Measurements from ENCODE around the gene RASA3. TPM values are rescaled to one million over a fixed set of nuclear protein-coding genes. Genes with fewer than 3 reads are reported as not detected.

Gene RASA3
- total RNA-seq, 4 donors from 2014 or later: 29.5 to 38.1 (median 34.6) TPM

DNA sequence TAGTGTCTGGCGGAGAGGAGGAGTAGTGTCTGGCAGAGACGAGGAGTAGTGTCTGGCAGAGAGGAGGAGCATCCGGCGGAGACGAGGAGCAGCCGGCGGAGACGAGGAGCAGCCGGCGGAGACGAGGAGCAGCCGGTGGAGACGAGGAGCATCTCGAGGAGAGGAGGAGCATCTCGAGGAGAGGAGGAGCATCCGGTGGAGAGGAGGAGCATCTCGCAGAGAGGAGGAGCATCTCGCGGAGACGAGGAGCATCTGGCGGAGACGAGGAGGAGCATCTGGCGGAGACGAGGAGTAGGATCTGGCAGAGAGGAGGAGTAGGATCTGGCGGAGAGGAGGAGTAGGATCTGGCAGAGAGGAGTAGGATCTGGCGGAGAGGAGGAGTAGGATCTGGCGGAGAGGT is 176.7 kb downstream of the RASA3 start:
- H3K36me3 ChIP-seq: peaks cover 0 to 9% (median 3%) of the 10 kb centered on the region in 4 donors
- intact Hi-C loops (cut with DNase I): no loop called here
- H3K27ac ChIP-seq (replicated peaks in 1 of 4): no peak overlapping the region
- no peaks in the 10 kb centered on the region for H3K9me3 ChIP-seq
- no peaks in the 10 kb centered on the region for H3K27me3 ChIP-seq
- 87% methylated on average over 27 of the region's 27 CpGs for WGBS
- H3K4me1 ChIP-seq: peaks cover 10 to 11% (median 11%) of the 10 kb centered on the region in 4 donors
- DNase-seq (ENCODE audit: extremely low spot score): no peak
- H3K4me3 ChIP-seq: no peak overlapping the region
- TF ChIP-seq EP300 (IDR thresholded peaks at IDR 0.05): no peak
- TF ChIP-seq POLR2A (IDR thresholded peaks at IDR 0.05; ENCODE audit: low read depth): no peak
- TF ChIP-seq, protein P1, sequence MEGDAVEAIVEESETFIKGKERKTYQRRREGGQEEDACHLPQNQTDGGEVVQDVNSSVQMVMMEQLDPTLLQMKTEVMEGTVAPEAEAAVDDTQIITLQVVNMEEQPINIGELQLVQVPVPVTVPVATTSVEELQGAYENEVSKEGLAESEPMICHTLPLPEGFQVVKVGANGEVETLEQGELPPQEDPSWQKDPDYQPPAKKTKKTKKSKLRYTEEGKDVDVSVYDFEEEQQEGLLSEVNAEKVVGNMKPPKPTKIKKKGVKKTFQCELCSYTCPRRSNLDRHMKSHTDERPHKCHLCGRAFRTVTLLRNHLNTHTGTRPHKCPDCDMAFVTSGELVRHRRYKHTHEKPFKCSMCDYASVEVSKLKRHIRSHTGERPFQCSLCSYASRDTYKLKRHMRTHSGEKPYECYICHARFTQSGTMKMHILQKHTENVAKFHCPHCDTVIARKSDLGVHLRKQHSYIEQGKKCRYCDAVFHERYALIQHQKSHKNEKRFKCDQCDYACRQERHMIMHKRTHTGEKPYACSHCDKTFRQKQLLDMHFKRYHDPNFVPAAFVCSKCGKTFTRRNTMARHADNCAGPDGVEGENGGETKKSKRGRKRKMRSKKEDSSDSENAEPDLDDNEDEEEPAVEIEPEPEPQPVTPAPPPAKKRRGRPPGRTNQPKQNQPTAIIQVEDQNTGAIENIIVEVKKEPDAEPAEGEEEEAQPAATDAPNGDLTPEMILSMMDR (IDR thresholded peaks at IDR 0.05): no peak
- no peak for TF ChIP-seq POLR2AphosphoS5 (IDR thresholded peaks at IDR 0.05)

DNA sequence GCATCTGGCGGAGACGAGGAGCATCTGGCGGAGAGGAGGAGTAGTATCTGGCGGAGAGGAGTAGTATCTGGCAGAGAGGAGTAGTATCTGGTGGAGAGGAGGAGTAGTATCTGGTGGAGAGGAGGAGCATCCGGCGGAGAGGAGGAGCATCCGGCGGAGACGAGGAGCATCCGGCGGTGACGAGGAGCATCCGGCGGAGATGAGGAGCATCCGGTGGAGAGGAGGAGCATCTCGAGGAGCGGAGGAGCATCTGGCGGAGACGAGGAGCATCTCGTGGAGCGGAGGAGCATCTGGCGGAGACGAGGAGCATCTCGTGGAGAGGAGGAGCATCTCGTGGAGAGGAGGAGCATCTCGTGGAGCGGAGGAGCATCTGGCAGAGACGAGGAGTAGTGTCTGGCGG is 177.2 kb downstream of the RASA3 start:
- no peak for TF ChIP-seq EP300 (IDR thresholded peaks at IDR 0.05)
- TF ChIP-seq, protein P1 (IDR thresholded peaks at IDR 0.05): no peak
- Histone ChIP-seq H3K4me1 (peaks cover 10 to 14% (median 13%) of the 10 kb centered on the region in 4 donors), H3K36me3 (peaks cover 0 to 9% (median 3%) of the 10 kb centered on the region in 4 donors), H3K27ac (replicated peaks in 1 of 4) (no peak overlapping the region), H3K27me3 (no peaks in the 10 kb centered on the region), H3K4me3 (no peak overlapping the region), H3K9me3 (no peaks in the 10 kb centered on the region)
- no peak for DNase-seq (ENCODE audit: extremely low spot score)
- 93% methylated on average over 29 of the region's 29 CpGs for WGBS
- intact Hi-C loops (cut with DNase I): no loop called here

DNA sequence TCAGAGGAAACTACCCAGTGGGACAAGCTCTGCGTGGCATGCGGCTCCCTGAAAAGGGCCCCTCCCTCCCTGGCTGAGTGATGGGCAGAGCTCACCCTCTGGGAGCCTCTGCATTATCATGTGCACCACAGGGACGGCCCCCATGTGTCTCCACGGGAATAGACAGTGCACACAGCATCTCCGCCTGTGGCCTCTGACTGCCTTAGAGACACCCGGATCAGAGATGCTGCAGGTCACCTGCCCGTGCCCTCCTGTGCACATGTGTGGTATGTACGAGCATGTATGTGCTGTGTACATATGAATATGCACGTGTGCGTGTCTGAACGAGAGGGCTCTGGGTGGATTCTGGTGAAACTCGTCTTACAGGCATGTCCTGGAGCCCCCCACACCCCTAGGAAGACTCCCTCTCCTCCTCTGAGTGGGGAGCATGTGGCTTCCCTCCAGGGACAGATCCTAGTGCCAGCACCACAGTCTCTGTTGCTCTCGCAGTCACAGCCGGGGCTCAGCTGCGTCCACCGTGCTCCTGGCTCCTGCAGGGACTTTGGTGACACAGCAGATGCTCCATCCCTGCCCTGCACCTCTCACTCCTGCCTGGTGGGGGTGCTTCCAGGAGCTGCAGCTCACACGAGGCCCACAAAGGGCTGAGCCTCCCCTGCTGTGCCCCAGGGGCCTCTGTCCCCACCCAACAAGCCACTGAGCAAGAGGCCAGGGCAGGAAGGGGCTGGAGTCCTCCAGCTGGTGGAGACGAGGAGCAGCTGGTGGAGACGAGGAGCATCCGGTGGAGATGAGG is 178.2 kb downstream of the RASA3 start:
- H3K4me3 ChIP-seq: no peak overlapping the region
- H3K4me1 ChIP-seq: peaks cover 10 to 14% (median 13%) of the 10 kb centered on the region in 4 donors
- no peaks in the 10 kb centered on the region for H3K27me3 ChIP-seq
- TF ChIP-seq EP300 (IDR thresholded peaks at IDR 0.05) (no peak), POLR2A (IDR thresholded peaks at IDR 0.05; ENCODE audit: low read depth) (no peak), POLR2AphosphoS5 (IDR thresholded peaks at IDR 0.05) (no peak)
- TF ChIP-seq, protein P1 (IDR thresholded peaks at IDR 0.05): no peak
- no peak for DNase-seq (ENCODE audit: extremely low spot score)
- no peak overlapping the region for H3K27ac ChIP-seq (replicated peaks in 1 of 4)
- intact Hi-C loops (cut with DNase I): no loop called here
- H3K36me3 ChIP-seq: peaks cover 0 to 9% (median 3%) of the 10 kb centered on the region in 4 donors
- H3K9me3 ChIP-seq: no peaks in the 10 kb centered on the region
- 86% methylated on average over 13 of the region's 20 CpGs for WGBS

DNA sequence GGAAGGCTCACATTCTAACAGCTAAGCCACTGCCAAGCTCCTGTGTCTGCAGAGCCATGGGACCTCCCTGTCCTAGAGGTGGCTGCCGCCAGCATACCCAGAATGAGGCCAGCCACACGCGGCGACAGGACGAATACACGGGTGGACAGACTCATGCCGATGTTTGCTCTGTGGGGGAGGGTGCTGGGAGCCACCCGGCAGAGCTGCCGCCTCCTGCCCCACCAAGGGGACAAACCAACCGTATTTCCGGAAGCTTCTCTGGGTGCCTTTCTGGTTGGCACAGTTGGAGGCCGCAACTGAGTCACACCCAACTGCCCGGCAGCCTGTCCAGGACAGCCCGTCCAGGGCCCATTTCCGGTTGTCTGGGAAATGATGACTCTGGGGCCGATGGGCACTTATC is 178.9 kb downstream of the RASA3 start:
- peaks cover 10 to 14% (median 13%) of the 10 kb centered on the region in 4 donors for H3K4me1 ChIP-seq
- H3K4me3 ChIP-seq: no peak overlapping the region
- H3K9me3 ChIP-seq: no peaks in the 10 kb centered on the region
- no peaks in the 10 kb centered on the region for H3K27me3 ChIP-seq
- WGBS: 91% methylated on average over 11 of the region's 16 CpGs
- intact Hi-C loops (cut with DNase I): no loop called here
- peaks cover 0 to 9% (median 3%) of the 10 kb centered on the region in 4 donors for H3K36me3 ChIP-seq
- no peak overlapping the region for H3K27ac ChIP-seq (replicated peaks in 1 of 4)
- no peak for DNase-seq (ENCODE audit: extremely low spot score)
- TF ChIP-seq POLR2AphosphoS5 (IDR thresholded peaks at IDR 0.05) (no peak), POLR2A (IDR thresholded peaks at IDR 0.05; ENCODE audit: low read depth) (no peak), EP300 (IDR thresholded peaks at IDR 0.05) (no peak)
- TF ChIP-seq, protein P1 (IDR thresholded peaks at IDR 0.05): no peak

Measured in esophagus muscularis mucosa (tissue), 4 donors.